Fibroblast of skin of left quadriceps (primary cell): Measurements from ENCODE around the gene CA7.
A peak's percentile ranks its signal among the peaks of the same experiment; 100 is the strongest.
"Not testable (repeated sequence)": the region's sequence is repeated elsewhere in the genome, so short reads cannot be mapped to it uniquely, and the experiment has no call there.

ENCODE experiments used
- DNase-seq, 2 experiments: peaks; one replicate each; pipeline ENCODE4 v3.0.0-alpha.2; 2013; ENCODE audit warnings: low read depth in 2 of 2

CA7 gene

GRCh38 chr16:66846831-66847230 lies 2.6 kb downstream of the CA7 start:
- DNase-seq = no peak

GRCh38 chr16:66847533-66848067 lies 3.4 kb downstream of the CA7 start:
- DNase-seq = no peak

- no peak for DNase-seq
Observed at GRCh38 chr16:66848172-66848571, 4.0 kb downstream of the CA7 start.

GRCh38 chr16:66849021-66849420 lies 4.8 kb downstream of the CA7 start:
- DNase-seq = no peak

- DNase-seq = no peak
Observed at GRCh38 chr16:66849549-66849948, 5.3 kb downstream of the CA7 start.

GRCh38 chr16:66850115-66850815 lies 6.1 kb downstream of the CA7 start:
- DNase-seq = no peak

GRCh38 chr16:66851166-66851964 lies 7.2 kb downstream of the CA7 start:
- DNase-seq = no peak

GRCh38 chr16:66853261-66854139 lies 9.3 kb downstream of the CA7 start:
- DNase-seq = no peak

- DNase-seq = no peak
Observed at GRCh38 chr16:66856184-66856730, 12.0 kb downstream of the CA7 start.

GRCh38 chr16:66856801-66857200 lies 12.6 kb downstream of the CA7 start:
- no peak for DNase-seq

- no peak for DNase-seq
Observed at GRCh38 chr16:66857437-66857836, 13.2 kb downstream of the CA7 start.

GRCh38 chr16:66858740-66859396 lies 14.7 kb downstream of the CA7 start:
- DNase-seq = no peak

GRCh38 chr16:66859397-66860068 lies 15.3 kb downstream of the CA7 start:
- DNase-seq = no peak

GRCh38 chr16:66862023-66862520 lies 17.9 kb downstream of the CA7 start:
- DNase-seq = no peak

- DNase-seq = no peak
Observed at GRCh38 chr16:66863707-66864106, 19.5 kb downstream of the CA7 start.

- DNase-seq = no peak
Observed at GRCh38 chr16:66869424-66869823, 25.2 kb downstream of the CA7 start.

- not testable (repeated sequence) for DNase-seq
Observed at GRCh38 chr16:66871363-66871762, 27.1 kb downstream of the CA7 start.

GRCh38 chr16:66871840-66872239 lies 27.6 kb downstream of the CA7 start:
- no peak for DNase-seq

- no peak for DNase-seq
Observed at GRCh38 chr16:66872559-66872942, 28.3 kb downstream of the CA7 start.

- DNase-seq = peak; percentile 97 to 98
Observed at GRCh38 chr16:66872943-66873684, 28.9 kb downstream of the CA7 start.
